GM12892 (cell line): Measurements from ENCODE around the gene ACSM3.
"Not testable (repeated sequence)": the region's sequence is repeated elsewhere in the genome, so short reads cannot be mapped to it uniquely, and the experiment has no call there.

Experiments
- DNase-seq: peaks from one replicate; pipeline ENCODE4 v3.0.0; 2011; ENCODE audit not compliant: insufficient read length
- FAIRE-seq: peaks from 2 replicates; lab custom pipeline; 2011; peaks lifted over from hg19 to GRCh38; lab: Jason Lieb, UNC
- POLR2A ChIP-seq: IDR thresholded peaks from 2 replicates; pipeline ENCODE4 v1.6.1; 2011; ENCODE audit warnings: low read depth, low read length, control low read depth
- POLR2AphosphoS5 ChIP-seq: IDR thresholded peaks from 2 replicates; pipeline ENCODE4 v1.6.1; 2011; ENCODE audit warnings: low read depth, low read length, control low read depth
- TAF1 ChIP-seq: IDR thresholded peaks from 2 replicates; pipeline ENCODE4 v1.6.1; 2011; ENCODE audit warnings: low read depth, mild to moderate bottlenecking, control low read depth, low read length, borderline replicate concordance

Gene ACSM3

GRCh38 chr16:20791923-20792612 lies 28.3 kb downstream of the ACSM3 start:
- TF ChIP-seq POLR2AphosphoS5 (no peak), TAF1 (no peak), POLR2A (no peak)
- no peak for FAIRE-seq
- DNase-seq, result no peak

GRCh38 chr16:20798364-20798763 lies 34.5 kb downstream of the ACSM3 start:
- DNase-seq (no peak), FAIRE-seq (peak; percentile 38)
- no peak for TF ChIP-seq TAF1
- no peak for TF ChIP-seq POLR2AphosphoS5
- no peak for TF ChIP-seq POLR2A

GRCh38 chr16:20799599-20799998 lies 35.8 kb downstream of the ACSM3 start:
- no peak for TF ChIP-seq POLR2AphosphoS5
- no peak for TF ChIP-seq TAF1
- no peak for TF ChIP-seq POLR2A
- peak; percentile 58 for FAIRE-seq
- no peak for DNase-seq

- no peak for TF ChIP-seq POLR2A
- no peak for FAIRE-seq
Observed at GRCh38 chr16:20801278-20801677, 37.5 kb downstream of the ACSM3 start.

GRCh38 chr16:20803192-20803560 lies 39.4 kb downstream of the ACSM3 start:
- DNase-seq, result no peak
- TF ChIP-seq TAF1, result no peak
- TF ChIP-seq POLR2AphosphoS5, result no peak
- no peak for TF ChIP-seq POLR2A
- no peak for FAIRE-seq

More at GRCh38 chr16:20801278-20801677, 37.5 kb downstream of the ACSM3 start:
- no peak for DNase-seq

- DNase-seq, result no peak
- no peak for TF ChIP-seq TAF1
- no peak for TF ChIP-seq POLR2A
- no peak for TF ChIP-seq POLR2AphosphoS5
- no peak for FAIRE-seq
Observed at GRCh38 chr16:20803561-20804214, 39.9 kb downstream of the ACSM3 start.

- DNase-seq, FAIRE-seq: not testable (repeated sequence)
Observed at GRCh38 chr16:20805684-20806167, 41.9 kb downstream of the ACSM3 start.

GRCh38 chr16:20806168-20807050 lies 42.6 kb downstream of the ACSM3 start, which contains the start of the genes ERI2 and REXO5:
Gene ERI2 (minus strand): TSS chr16:20806472. CDS start chr16:20806430, 42 bp downstream.
Gene REXO5 (plus strand): TSS chr16:20806527. CDS start chr16:20806954, 427 bp downstream.
- DNase-seq, result peak; percentile 83
- FAIRE-seq, result peak; percentile 71
- TF ChIP-seq POLR2AphosphoS5, result peak; percentile 75; the same call in 1 of the 2 replicates
- TF ChIP-seq TAF1, result peak; percentile 89
- TF ChIP-seq POLR2A, result peak; percentile 80

GRCh38 chr16:20807862-20808261 lies 44.0 kb downstream of the ACSM3 start:
- FAIRE-seq (no peak), DNase-seq (no peak)
- TF ChIP-seq POLR2AphosphoS5, result no peak

GRCh38 chr16:20811889-20812439 lies 48.1 kb downstream of the ACSM3 start:
- no peak for TF ChIP-seq POLR2AphosphoS5
- no peak for TF ChIP-seq POLR2A
- no peak for TF ChIP-seq TAF1
- DNase-seq (no peak), FAIRE-seq (no peak)

GRCh38 chr16:20812510-20812909 lies 48.7 kb downstream of the ACSM3 start:
- DNase-seq (no peak), FAIRE-seq (no peak)
- TF ChIP-seq POLR2AphosphoS5 (no peak), POLR2A (no peak), TAF1 (no peak)

GRCh38 chr16:20814784-20815183 lies 51.0 kb downstream of the ACSM3 start:
- TF ChIP-seq TAF1 (no peak), POLR2AphosphoS5 (no peak), POLR2A (no peak)
- FAIRE-seq, result no peak

More at GRCh38 chr16:20814784-20815183, 51.0 kb downstream of the ACSM3 start:
- no peak for DNase-seq
